PC-3 (cell line): Measurements from ENCODE around the gene OSBPL6. TPM values are rescaled to one million over a fixed set of nuclear protein-coding genes. Genes with fewer than 3 reads are reported as not detected.

Source experiments
- ATAC-seq: fragments of 200-7000 bp; cut with Tn5 transposase; 2 replicates; pipeline ENCODE4 v1.9.1; 2020; ENCODE audit warnings: mild to moderate bottlenecking, moderate library complexity
- BruUV-seq: library from RNA; stranded (reverse); fragments of 400-500 nt; replicated peaks from 2 replicates; lab custom pipeline; 2021; lab: Mats Ljungman, UMichigan
- CTCF ChIA-PET: fragments of 300-600 bp; sonication (Branson Sonifier 250); formaldehyde crosslinking; loops from one replicate; lab custom pipeline; 2022; ENCODE audit warnings: antibody characterized with exemption; lab: Charles Lee
- POLR2A ChIA-PET: fragments of 300-600 bp; sonication (Branson Sonifier 250); formaldehyde crosslinking; loops from one replicate; lab custom pipeline; 2022; ENCODE audit warnings: antibody characterized with exemption; ENCODE audit not compliant: unreplicated experiment; lab: Charles Lee
- DNase-seq: peaks from one replicate; pipeline ENCODE4 v3.0.0-alpha.2; 2015
- H2AFZ ChIP-seq: fragments of 300-600 bp; sonication (generic); 2 replicates; pipeline ENCODE4 v1.6.0; 2016; ENCODE audit warnings: antibody characterized with exemption, low read length
- H3F3A ChIP-seq: fragments of 300-600 bp; sonication (generic); one replicate; pipeline ENCODE4 v1.6.0; 2017; ENCODE audit warnings: antibody characterized with exemption, low read length, control low read depth, mild to moderate bottlenecking; ENCODE audit not compliant: unreplicated experiment
- H3K27ac ChIP-seq: fragments of 300-600 bp; sonication (generic); 2 replicates; pipeline ENCODE4 v1.5.1; 2016; ENCODE audit warnings: mild to moderate bottlenecking, low read length
- H3K27me3 ChIP-seq: fragments of 300-600 bp; sonication (generic); 2 replicates; pipeline ENCODE4 v1.6.1; 2016; ENCODE audit warnings: low read length, mixed read lengths
- H3K36me3 ChIP-seq: fragments of 300-600 bp; sonication (generic); 2 replicates; pipeline ENCODE4 v1.6.1; 2016; ENCODE audit warnings: low read depth, mixed run types, low read length, mixed read lengths
- H3K4me1 ChIP-seq: fragments of 300-600 bp; sonication (generic); 2 replicates; pipeline ENCODE4 v1.5.1; 2016; ENCODE audit warnings: low read length; ENCODE audit not compliant: insufficient read depth
- H3K4me2 ChIP-seq: fragments of 300-600 bp; sonication (generic); 2 replicates; pipeline ENCODE4 v1.6.0; 2016; ENCODE audit warnings: low read length
- H3K4me3 ChIP-seq: fragments of 300-600 bp; sonication (generic); 2 replicates; pipeline ENCODE4 v1.5.1; 2016; ENCODE audit warnings: mild to moderate bottlenecking, low read length, mixed read lengths
- H3K79me2 ChIP-seq: fragments of 300-600 bp; sonication (generic); 2 replicates; pipeline ENCODE4 v1.6.1; 2017; ENCODE audit warnings: low read length, mixed read lengths
- H3K9ac ChIP-seq: fragments of 300-600 bp; sonication (generic); 2 replicates; pipeline ENCODE4 v1.6.0; 2016; ENCODE audit warnings: mild to moderate bottlenecking, low read length
- H3K9me2 ChIP-seq: fragments of 300-600 bp; sonication (generic); replicated peaks from 2 replicates; pipeline ENCODE4 v1.6.1; 2016; ENCODE audit warnings: mixed run types, low read length, mixed read lengths
- H3K9me3 ChIP-seq: fragments of 300-600 bp; sonication (generic); 2 replicates; pipeline ENCODE4 v1.6.1; 2016; ENCODE audit warnings: low read length, mixed read lengths
- H4K20me1 ChIP-seq: fragments of 300-600 bp; sonication (generic); 2 replicates; pipeline ENCODE4 v1.6.1; 2016; ENCODE audit warnings: low read length, mixed read lengths
- CTCF ChIP-seq: fragments of 300-600 bp; sonication (generic); conservative IDR thresholded peaks from 2 replicates; pipeline ENCODE4 v1.5.1; 2017; ENCODE audit warnings: antibody characterized with exemption, low read depth, mild to moderate bottlenecking, low read length
- EZH2 ChIP-seq: fragments of 300-600 bp; sonication (generic); IDR thresholded peaks from one replicate; pipeline ENCODE4 v1.6.1; 2017; ENCODE audit warnings: antibody characterized with exemption, mild to moderate bottlenecking, low read length; ENCODE audit not compliant: unreplicated experiment
- EZH2phosphoT487 ChIP-seq: fragments of 300-600 bp; sonication (generic); IDR thresholded peaks from 2 replicates; pipeline ENCODE4 v1.6.1; 2018; ENCODE audit warnings: mild to moderate bottlenecking, antibody characterized with exemption, low read length, borderline replicate concordance
- intact Hi-C: fragments of 100-400 bp; cut with micrococcal nuclease; formaldehyde crosslinking; loops from 2 replicates; pipeline ENCODE4 v1.9.0; 2023
- total RNA-seq: library from RNA; depleted of rRNA; stranded (reverse); fragments of >200 nt; gene quantifications from 2 replicates; pipeline ENCODE4 v1.2.3, GENCODE V29; 2014

The OSBPL6 gene
- total RNA-seq, 1 experiment from 2014 or later = 4.0 TPM

DNA sequence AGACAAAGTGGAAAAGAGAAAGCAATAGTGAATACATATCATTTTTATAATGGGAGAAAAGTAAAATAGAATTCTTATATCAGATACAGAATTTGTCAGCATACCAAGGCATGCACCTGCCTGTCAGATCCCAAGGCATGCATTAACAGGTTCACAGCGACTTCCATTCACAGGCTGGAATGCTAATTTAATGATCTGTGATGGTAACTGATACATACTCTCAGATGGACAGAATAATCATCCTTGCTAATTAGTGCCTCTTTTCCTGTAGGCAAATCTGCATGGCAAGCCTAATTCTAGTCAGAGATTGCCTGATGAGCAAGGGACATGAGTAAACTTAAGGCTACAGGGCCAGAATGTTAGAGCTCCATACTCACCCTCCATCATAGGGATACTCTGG, 180.6 kb downstream of the OSBPL6 start:
- H3K79me2 ChIP-seq = no peaks in the 10 kb centered on the region
- TF ChIP-seq EZH2 (no peak), EZH2phosphoT487 (no peak), CTCF (no peak)
- no peak overlapping the region for H3K9ac ChIP-seq
- ChIA-PET CTCF (no interaction called here), POLR2A (no interaction called here)
- no peaks in the 10 kb centered on the region for H3F3A ChIP-seq
- no peak for DNase-seq
- H3K27me3 ChIP-seq = no peaks in the 10 kb centered on the region
- no peak overlapping the region for H3K27ac ChIP-seq
- BruUV-seq = no TSS peak
- no peak for ATAC-seq
- H3K4me2 ChIP-seq = no peak overlapping the region
- H3K9me3 ChIP-seq = no peaks in the 10 kb centered on the region
- H3K4me3 ChIP-seq = no peak overlapping the region
- H2AFZ ChIP-seq = no peak overlapping the region
- intact Hi-C loops = no loop called here
- H3K36me3 ChIP-seq = no peaks in the 10 kb centered on the region
- no peaks in the 10 kb centered on the region for H3K4me1 ChIP-seq
- no peaks in the 10 kb centered on the region for H3K9me2 ChIP-seq
- no peaks in the 10 kb centered on the region for H4K20me1 ChIP-seq

- H3F3A ChIP-seq = no peaks in the 10 kb centered on the region
- DNase-seq (no peak), ATAC-seq (no peak)
- intact Hi-C loops = no loop called here
- H3K79me2 ChIP-seq = no peaks in the 10 kb centered on the region
- CTCF ChIA-PET = interaction anchor here (0.6 kb wide), 1 partner anchor 273 kb away, joined by 3 read pairs; no protein-coding TSS in a partner anchor
- no peak overlapping the region for H3K9ac ChIP-seq
- H3K4me2 ChIP-seq = no peak overlapping the region
- no peaks in the 10 kb centered on the region for H3K27me3 ChIP-seq
- H3K4me3 ChIP-seq = no peak overlapping the region
- no peaks in the 10 kb centered on the region for H4K20me1 ChIP-seq
- no peaks in the 10 kb centered on the region for H3K36me3 ChIP-seq
- no peak overlapping the region for H3K27ac ChIP-seq
- no TSS peak for BruUV-seq
- no peaks in the 10 kb centered on the region for H3K9me2 ChIP-seq
- H3K4me1 ChIP-seq = no peaks in the 10 kb centered on the region
- POLR2A ChIA-PET = no interaction called here
- no peak overlapping the region for H2AFZ ChIP-seq
- TF ChIP-seq EZH2phosphoT487 (no peak), CTCF (no peak), EZH2 (no peak)
- H3K9me3 ChIP-seq = no peaks in the 10 kb centered on the region
Observed at GRCh38 chr2:178377046-178377445, 182.7 kb downstream of the OSBPL6 start.

- Histone ChIP-seq H3K9me2 (no peaks in the 10 kb centered on the region), H3K27ac (no peak overlapping the region; the same call in 1 of the 2 replicates), H3K9me3 (no peaks in the 10 kb centered on the region), H3F3A (no peaks in the 10 kb centered on the region), H3K4me1 (no peaks in the 10 kb centered on the region), H3K36me3 (no peaks in the 10 kb centered on the region), H3K4me3 (no peak overlapping the region), H2AFZ (no peak overlapping the region), H3K79me2 (no peaks in the 10 kb centered on the region), H3K4me2 (no peak overlapping the region), H4K20me1 (no peaks in the 10 kb centered on the region), H3K27me3 (no peaks in the 10 kb centered on the region), H3K9ac (no peak overlapping the region)
- no peak for DNase-seq
- no peak for TF ChIP-seq EZH2phosphoT487
- no peak for TF ChIP-seq EZH2
- TF ChIP-seq CTCF = no peak
- no peak for ATAC-seq
- intact Hi-C loops = no loop called here
- ChIA-PET POLR2A (no interaction called here), CTCF (no interaction called here)
- BruUV-seq = no TSS peak
Observed at GRCh38 chr2:178379162-178380004, 185.1 kb downstream of the OSBPL6 start.
